ENCODE measurements around the gene SRXN1.

DNA sequence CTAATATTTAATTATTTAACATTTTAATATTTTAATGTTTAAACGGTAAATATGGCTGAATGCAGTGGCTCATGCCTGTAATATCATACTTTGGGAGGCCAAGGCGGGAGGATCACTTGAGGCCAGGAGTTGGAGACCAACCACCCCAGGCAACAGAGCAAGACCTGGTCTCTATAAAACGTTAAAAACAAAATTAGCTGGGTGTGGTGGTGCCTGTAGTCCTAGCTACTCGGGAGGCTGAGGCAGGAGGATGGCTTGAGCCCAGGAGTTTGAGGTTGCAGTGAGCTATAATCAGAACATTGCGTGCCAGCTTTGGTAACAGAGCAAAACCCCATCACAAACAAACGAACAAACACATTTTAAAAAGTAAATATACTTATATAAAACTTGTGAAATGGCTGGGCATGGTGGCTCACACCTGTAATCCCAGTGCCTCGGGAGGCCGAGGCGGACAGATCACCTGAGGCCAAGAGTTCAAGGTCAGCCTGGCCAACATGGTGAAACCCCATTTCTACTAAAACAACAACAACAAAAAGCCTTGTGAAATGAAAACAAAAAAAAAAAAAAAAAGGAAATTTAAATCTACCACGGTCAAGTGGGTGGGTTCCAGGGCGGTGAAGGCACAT is 8.2 kb downstream of the SRXN1 start:
- TF ChIP-seq CTCF (IDR thresholded peaks at IDR 0.05): no peak
- TF ChIP-seq POLR2A (IDR thresholded peaks at IDR 0.05): no peak
